ENCODE results near the gene RBM33.

The RBM33 gene

DNA sequence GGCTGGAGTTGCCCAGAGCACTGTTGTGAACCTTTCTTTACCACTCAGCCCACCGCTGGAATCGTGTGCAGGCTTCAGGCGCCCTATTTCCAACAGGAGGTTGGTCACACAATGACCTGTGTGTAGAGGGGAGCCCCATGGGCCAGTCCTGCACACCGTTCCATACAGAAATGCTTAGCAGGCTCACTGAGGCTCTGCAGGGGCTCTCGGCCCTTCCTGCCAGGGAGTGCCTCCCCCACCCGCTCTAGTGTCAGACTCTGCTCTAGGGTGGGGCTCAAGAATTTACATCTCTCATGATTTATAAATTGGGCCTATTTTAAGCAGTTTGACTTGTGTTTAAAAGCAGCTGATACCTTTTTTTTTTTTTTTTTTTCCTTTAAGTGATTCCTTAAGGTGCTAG lies 125.8 kb downstream of the RBM33 start:
- no peak for DNase-seq (ENCODE audit: low spot score)

DNA sequence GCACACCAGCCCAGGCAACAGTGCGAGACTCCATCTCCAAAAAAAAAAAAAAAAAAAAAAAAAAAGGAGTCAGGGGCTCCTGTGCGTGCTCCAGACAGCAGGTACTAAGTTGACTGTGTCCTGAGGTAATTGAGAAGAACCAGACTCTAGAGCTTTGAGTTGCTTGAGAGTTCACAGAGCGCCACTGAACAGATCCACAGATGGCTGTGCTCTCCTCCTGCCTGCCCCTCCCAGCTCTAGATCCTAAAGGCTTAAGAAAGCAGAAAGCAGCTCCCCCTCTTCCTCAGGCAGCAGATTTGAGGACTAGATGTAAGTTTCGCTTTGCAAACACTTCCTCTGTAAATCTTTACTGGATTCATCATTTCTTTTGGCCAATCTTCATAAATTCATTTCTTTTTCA lies 129.1 kb downstream of the RBM33 start:
- DNase-seq (ENCODE audit: low spot score), result no peak

DNA sequence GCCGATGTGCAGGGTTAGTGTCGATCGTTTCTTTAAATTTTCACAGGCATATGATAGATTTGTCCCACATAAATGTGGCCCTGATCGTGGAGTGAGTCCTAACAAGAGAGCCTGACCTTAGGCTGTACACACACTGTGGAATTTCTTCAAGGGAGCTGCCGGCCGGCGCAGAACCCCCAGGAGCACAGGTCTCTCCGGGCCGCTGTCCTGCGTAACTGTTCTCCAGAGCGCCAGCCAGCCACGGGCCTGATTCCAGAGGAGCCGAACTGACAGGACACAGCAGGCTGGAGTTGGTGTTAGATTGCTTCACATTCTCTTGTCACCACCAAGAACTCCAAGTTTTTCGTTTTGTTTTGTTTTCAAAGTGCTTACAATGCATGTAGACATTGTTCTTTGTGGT lies 130.5 kb downstream of the RBM33 start:
- DNase-seq (ENCODE audit: low spot score), result no peak

GRCh38 chr7:155775691-155776090 lies 131.2 kb downstream of the RBM33 start:
- no peak for DNase-seq (ENCODE audit: low spot score)

DNA sequence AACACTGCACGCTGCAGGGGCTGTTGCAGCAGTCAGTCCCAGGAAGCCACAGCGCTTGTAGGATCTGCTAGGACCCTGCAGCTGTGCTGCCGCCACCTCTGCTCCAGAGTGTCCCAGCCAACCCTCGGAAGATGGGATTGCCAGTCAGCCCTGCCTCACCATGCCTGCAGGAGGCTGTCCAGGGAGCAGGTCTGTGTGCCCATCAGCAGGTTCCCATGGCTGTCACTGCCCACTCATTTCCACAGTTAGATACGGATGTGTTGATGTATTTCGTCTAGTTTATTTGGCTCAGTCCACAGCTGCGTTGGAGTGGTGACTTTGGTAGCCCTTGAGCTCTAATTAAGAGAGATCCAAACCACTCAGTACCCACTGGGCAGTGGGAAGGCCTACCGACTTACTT lies 132.1 kb downstream of the RBM33 start:
- DNase-seq (ENCODE audit: low spot score), result no peak

- no peak for DNase-seq (ENCODE audit: low spot score)
Observed at GRCh38 chr7:155778349-155778748, 133.9 kb downstream of the RBM33 start.

GRCh38 chr7:155780884-155781283 lies 136.4 kb downstream of the RBM33 start:
- DNase-seq (ENCODE audit: low spot score), result no peak

DNA sequence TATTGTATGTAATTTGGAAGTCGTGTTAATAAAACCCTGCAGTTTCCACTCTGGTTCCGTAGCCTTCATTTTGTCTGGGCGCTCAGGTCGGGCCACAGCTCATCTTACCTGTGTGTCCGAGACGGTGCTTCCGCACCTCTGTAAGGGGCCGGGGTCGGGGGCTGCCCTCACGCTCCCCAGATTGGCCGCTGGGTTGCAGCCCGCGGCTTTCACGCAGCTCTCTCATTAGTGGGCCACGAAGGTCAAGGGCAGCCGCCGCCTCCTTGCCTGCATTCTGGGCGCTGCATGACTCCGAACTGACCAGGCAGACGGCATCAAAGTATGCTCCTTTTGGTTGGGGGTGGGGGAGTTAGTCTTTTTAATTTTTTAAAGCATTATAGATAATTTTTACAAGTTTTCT lies 137.0 kb downstream of the RBM33 start:
- no peak for DNase-seq (ENCODE audit: low spot score)

- no peak for DNase-seq (ENCODE audit: low spot score)
Observed at GRCh38 chr7:155782466-155782865, 138.0 kb downstream of the RBM33 start.

GRCh38 chr7:155785536-155785935 lies 141.1 kb downstream of the RBM33 start:
- no peak for DNase-seq (ENCODE audit: low spot score)

DNA sequence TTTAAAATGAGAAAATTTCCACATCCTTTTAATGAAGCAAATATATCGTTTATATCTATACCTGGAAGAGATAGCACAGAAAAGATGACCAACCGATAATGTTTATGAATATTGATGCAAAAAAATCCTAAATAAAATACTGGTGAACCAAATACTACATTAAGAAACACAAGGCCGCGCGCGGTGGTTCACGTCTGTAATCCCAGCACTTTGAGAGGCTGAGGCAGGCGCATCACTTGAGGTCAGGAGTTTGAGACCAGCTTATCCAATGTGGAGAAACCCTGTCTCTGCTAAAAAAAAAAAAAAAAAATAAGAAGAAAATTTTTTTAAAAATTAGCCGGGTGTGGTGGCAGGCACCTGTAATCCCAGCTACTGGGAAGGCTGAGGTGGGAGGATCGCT lies 142.0 kb downstream of the RBM33 start:
- no peak for DNase-seq (ENCODE audit: low spot score)

DNA sequence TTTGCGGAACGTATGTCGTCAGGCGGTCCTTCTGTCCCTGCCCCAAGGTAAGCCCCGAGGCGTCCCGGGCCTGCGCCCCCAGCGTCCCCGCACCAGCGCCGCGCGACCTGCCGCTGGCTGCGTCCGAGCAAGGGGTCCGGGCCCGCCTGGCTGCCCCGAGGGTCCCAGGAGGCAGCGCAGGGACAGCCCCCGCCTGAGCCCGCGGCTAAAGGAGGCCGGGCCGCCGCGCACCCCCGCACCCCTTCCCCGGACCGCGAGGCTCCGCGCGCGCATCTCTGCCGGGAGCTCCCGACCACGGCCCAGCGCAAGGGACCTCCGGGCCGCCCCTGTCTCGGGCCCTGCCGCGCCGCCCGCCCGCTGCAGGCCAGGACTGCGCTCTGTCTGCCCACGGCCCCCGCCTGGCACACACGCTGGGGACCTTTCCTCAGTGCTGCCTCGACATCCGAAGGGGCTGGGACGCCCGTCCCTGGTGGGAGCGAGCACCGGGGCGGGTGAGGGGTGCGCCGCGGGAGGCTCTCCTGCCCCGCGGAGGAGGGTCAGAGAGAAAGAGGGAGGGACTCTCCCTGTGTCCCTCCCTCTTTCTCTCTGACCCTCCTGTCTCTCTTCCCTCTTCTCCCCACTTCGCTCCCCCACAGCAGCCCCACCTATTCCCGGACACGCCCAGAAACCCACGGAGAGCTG lies 142.8 kb downstream of the RBM33 start:
- no peak for DNase-seq (ENCODE audit: low spot score)

GRCh38 chr7:155788616-155789000 lies 144.1 kb downstream of the RBM33 start:
- DNase-seq (ENCODE audit: low spot score), result no peak

DNA sequence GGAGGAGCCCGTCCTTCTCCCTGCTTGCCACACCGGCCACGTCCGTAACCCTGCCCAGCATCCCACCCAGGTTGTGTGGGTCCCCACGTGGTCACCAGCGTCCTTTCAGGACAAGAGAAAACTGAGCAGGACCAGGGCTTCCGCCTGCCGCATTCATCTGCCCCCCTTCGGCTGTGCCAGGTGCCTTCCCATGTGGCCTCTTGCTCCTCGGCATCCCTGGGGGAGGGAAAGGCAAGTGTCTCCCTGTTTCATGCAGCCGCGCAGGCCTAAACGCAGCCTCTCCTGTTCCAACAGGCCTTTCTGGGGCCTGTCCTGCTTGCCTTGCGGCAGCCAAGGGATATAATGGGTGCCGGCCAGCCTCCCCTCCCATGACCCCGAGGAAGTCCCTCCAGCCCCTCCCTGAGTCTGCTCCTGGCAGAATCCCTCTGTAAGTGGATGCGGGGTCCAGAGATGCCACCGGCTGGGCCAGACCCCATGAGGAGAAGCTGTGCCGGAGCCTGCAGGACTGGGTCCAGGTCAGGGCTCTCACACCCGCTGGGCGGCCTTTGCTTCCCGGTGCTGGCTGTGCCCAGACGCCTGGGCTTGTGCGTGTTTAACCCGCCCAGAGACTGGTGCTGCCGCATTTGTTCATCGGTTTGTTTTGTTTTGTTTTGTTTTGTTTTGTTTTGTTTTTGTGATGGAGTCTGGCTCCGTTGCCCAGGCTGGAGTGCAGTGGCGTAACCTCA lies 144.7 kb downstream of the RBM33 start:
- DNase-seq (ENCODE audit: low spot score), result no peak

DNA sequence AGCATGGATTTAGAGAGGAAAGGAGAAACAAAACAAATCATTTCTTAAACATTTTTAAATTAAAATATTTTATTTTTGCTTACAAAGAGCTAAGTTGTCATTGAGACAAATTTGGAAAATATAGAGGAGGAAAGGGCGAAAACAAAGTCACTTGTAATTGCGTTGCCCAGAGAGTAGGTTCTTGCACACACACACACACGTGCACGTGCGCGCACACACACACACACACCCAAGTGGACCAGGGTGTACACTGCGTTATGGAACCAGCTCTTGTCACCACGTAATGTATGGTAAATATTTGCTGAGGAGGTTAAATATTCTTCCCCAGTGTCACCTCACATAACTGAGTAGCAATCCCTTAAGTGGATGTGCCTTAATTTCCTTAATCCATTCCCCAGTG lies 146.2 kb downstream of the RBM33 start:
- peak; percentile 39 for DNase-seq (ENCODE audit: low spot score)

DNA sequence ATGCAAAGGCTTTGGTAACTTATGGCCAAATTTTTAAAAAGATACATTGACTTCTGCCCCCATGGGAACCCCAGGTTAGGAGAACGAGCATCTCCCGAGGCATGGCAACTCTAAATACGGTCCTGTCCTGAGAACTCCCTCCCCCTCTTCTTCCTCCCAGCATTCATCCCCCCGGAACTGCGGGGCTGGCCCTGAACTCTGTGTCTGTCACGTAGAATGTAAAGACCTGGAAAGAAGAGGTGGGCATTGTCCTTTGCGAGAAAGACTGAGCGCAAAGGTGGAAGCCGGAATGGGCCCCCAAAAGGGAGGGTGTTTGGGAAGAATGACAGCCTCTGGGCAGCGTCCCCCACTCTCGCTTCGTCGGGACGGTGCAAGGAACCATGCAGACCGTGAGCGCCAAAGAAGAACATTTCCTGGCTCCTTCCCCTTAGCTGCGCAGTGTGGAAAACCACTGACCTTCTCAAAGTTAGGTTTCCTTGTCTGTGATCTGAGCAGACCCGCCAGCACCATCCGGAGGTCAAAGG lies 146.8 kb downstream of the RBM33 start:
- no peak for DNase-seq (ENCODE audit: low spot score)

GRCh38 chr7:155791836-155792235 lies 147.4 kb downstream of the RBM33 start:
- no peak for DNase-seq (ENCODE audit: low spot score)

DNA sequence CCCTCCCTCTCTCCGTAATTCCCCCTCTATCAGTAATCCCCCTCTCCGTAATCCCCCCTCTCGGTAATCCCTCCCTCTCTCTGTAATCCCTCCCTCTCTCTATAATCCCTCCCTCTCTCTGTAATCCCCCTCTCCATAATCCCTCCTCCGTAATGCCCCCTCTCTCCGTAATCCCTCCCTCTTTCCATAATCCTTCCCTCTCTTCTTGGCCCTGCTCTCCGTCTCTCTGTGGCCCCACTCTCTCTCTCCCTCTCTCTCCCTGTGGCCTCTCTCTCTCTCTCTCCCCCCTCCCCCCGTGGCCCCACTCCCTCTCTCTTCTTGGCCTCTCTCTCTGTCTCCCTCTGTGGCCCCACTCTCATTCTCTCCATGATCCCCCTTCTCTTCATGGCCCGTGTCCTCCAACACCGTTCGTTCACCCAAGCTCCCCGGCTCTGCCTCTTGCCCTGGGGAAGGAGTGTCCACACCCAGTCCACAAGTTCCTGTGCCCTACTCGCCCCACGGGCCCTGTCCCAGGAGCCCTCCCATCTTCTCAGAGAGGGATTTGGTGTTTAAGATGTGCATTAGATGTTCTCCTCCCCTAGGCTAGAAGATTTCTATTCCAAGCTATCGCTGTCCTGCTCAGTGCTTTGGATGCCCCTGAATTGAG lies 148.0 kb downstream of the RBM33 start:
- DNase-seq (ENCODE audit: low spot score), result peak; percentile 40

DNA sequence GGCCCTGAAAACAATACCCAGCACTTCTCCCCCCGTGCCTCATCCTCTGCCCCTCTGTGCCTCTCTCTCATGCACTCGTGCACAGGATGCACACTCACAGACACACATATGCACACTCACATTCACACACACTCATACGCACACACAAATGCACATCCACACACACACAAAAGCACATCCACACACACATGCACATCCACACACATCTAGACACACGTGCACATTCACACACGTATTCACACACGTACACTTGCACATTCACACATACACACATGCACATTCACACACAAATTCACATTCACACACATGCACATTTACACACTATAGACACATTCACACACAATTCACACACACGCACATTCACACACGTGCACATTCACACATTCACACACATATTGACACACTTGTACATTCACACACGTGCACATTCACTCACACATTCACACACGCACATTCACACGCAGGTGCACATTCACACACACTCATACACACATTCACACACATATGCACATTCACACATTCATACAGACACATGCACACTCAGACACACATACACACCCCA lies 148.6 kb downstream of the RBM33 start:
- DNase-seq (ENCODE audit: low spot score), result no peak

DNA sequence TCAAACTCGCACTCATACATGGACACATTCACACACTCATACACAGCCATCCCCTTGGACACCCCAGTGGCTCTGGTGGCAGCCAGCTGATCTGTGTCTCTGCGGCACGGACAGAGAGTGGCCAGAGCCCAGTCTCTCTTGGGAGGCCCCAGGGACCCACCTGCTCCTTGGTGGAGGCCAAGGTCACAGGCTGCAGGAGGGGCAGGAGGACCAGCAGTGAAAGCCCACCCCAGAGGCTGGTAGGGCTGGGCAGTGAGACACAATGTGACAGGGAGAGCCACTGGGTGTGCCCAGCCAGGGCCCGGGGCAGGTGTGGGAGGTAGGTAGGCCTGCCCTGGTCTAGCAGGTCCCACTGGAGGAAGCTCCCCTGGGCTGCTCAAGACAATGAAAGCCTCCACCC lies 149.3 kb downstream of the RBM33 start:
- no peak for DNase-seq (ENCODE audit: low spot score)

DNA sequence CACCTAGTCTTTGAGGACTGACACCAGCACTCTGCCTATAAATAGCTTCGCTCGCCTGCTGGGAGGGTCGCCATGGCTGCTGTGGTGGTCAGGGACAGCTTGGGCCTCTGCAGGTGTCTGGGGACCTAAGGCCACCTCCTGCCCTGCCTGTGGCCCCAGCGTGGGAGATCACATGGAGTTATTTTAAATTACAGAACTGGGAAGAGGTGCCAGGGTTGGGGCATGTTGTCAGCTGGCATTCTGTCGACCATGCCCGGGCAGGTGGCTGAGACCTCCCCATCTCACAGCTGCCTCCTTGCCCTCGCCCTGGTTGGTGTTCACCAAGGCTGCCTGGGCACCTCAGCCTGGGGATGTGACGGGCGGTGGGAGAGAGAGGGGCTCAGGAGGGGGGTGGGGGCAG lies 149.7 kb downstream of the RBM33 start:
- no peak for DNase-seq (ENCODE audit: low spot score)

DNA sequence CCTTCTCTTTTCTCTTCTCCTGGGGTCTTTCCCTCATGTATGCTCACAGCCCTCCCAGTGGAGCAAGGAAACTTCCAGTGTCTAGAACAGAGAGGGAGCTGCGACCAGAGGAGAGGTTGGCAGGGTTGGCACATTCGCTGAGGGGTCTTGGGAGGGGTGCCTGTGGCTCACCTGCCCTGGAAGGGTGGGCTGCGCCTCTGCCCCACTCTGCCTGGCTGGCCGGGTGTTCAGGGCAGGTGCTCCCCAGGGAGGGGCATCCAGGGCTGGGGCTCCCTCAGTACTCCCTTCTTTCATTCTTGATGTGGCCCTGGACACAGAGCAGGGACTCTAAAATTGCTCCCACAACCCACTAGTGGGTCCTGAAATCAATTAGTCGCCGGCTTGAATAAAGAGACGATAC lies 150.9 kb downstream of the RBM33 start:
- DNase-seq (ENCODE audit: low spot score), result no peak

DNA sequence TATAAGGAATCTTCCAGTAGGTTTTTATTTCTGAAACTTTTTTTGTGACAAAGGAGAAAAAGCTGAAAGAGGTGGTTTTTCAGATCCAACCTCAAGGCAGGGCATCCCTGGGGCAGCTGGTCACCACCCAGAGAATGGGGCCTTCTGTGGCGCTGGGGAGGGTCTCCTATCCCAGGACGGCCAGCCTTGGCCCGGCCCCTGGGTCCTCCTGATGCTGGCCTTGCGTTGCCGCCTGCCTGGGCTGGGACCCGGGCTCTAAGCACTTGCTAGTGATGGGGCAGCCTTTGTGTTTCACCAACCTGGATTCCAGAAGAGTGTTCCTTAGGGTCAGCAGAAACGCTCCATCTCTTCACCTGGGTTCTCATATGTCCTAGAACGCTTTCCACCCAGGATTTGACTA lies 151.5 kb downstream of the RBM33 start:
- no peak for DNase-seq (ENCODE audit: low spot score)
